Astrocyte of the hippocampus (primary cell): ENCODE results near the gene TP53I11.

Experiments used
- DNase-seq: peaks from one replicate; pipeline ENCODE4 v3.0.0; 2011; ENCODE audit warnings: low read depth, low spot score

Gene TP53I11

GRCh38 chr11:44978961-44979331 lies 28.3 kb upstream of the TP53I11 start:
- DNase-seq = peak; percentile 61

- no peak for DNase-seq
These were observed 27.7 kb upstream of the TP53I11 start for GRCh38 chr11:44978274-44978960.

GRCh38 chr11:44977493-44977984 lies 26.9 kb upstream of the TP53I11 start:
- peak; percentile 21 for DNase-seq

- no peak for DNase-seq
These were observed 25.9 kb upstream of the TP53I11 start for GRCh38 chr11:44976576-44976975.

GRCh38 chr11:44974402-44975000 lies 23.8 kb upstream of the TP53I11 start:
- no peak for DNase-seq

- peak; percentile 23 for DNase-seq
These were observed 23.1 kb upstream of the TP53I11 start for GRCh38 chr11:44973632-44974401.

- no peak for DNase-seq
These were observed 22.2 kb upstream of the TP53I11 start for GRCh38 chr11:44972746-44973435.

GRCh38 chr11:44971185-44971584 lies 20.5 kb upstream of the TP53I11 start:
- DNase-seq = no peak

- DNase-seq = no peak
These were observed 19.6 kb upstream of the TP53I11 start for GRCh38 chr11:44970293-44970692.

- DNase-seq = no peak
These were observed 19.1 kb upstream of the TP53I11 start for GRCh38 chr11:44969651-44970252.

GRCh38 chr11:44968510-44968909 lies 17.8 kb upstream of the TP53I11 start:
- DNase-seq = no peak

GRCh38 chr11:44967930-44968496 lies 17.3 kb upstream of the TP53I11 start:
- DNase-seq = no peak

- DNase-seq = no peak
These were observed 16.0 kb upstream of the TP53I11 start for GRCh38 chr11:44966694-44967093.

- DNase-seq = no peak
These were observed 14.0 kb upstream of the TP53I11 start for GRCh38 chr11:44964526-44965209.

- no peak for DNase-seq
These were observed 13.3 kb upstream of the TP53I11 start for GRCh38 chr11:44963948-44964347.

GRCh38 chr11:44963136-44963535 lies 12.5 kb upstream of the TP53I11 start:
- DNase-seq = no peak

GRCh38 chr11:44962464-44962863 lies 11.8 kb upstream of the TP53I11 start:
- DNase-seq = no peak

GRCh38 chr11:44960200-44960845 lies 9.6 kb upstream of the TP53I11 start:
- no peak for DNase-seq

GRCh38 chr11:44959064-44959463 lies 8.4 kb upstream of the TP53I11 start:
- DNase-seq = no peak
